Superior temporal gyrus (tissue), 1 donor: ENCODE data around the gene SERAC1.
"Not testable (repeated sequence)": the region's sequence is repeated elsewhere in the genome, so short reads cannot be mapped to it uniquely, and the experiment has no call there.

Source experiments
- DNase-seq: peaks from one replicate; pipeline ENCODE4 v3.0.0-alpha.2; 2016; ENCODE audit errors: extremely low spot score

SERAC1 gene

GRCh38 chr6:158174514-158174913 lies 6.5 kb upstream of the SERAC1 start:
- DNase-seq, result no peak

GRCh38 chr6:158174024-158174423 lies 6.0 kb upstream of the SERAC1 start:
- DNase-seq, result no peak

GRCh38 chr6:158172001-158172400 lies 3.9 kb upstream of the SERAC1 start:
- DNase-seq, result no peak

GRCh38 chr6:158170656-158171081 lies 2.6 kb upstream of the SERAC1 start:
- DNase-seq, result no peak

GRCh38 chr6:158169634-158170033 lies 1.6 kb upstream of the SERAC1 start:
- not testable (repeated sequence) for DNase-seq

GRCh38 chr6:158165919-158166416 lies 2.1 kb downstream of the SERAC1 start:
- no peak for DNase-seq

GRCh38 chr6:158164579-158165170 lies 3.4 kb downstream of the SERAC1 start:
- DNase-seq, result no peak

GRCh38 chr6:158161566-158162254 lies 6.4 kb downstream of the SERAC1 start:
- DNase-seq, result no peak

- no peak for DNase-seq
Observed at GRCh38 chr6:158160932-158161539, 7.0 kb downstream of the SERAC1 start.

GRCh38 chr6:158158748-158159147 lies 9.3 kb downstream of the SERAC1 start:
- no peak for DNase-seq

- DNase-seq, result no peak
Observed at GRCh38 chr6:158158123-158158522, 9.9 kb downstream of the SERAC1 start.

GRCh38 chr6:158157064-158157764 lies 10.8 kb downstream of the SERAC1 start:
- no peak for DNase-seq

GRCh38 chr6:158154816-158155215 lies 13.2 kb downstream of the SERAC1 start:
- DNase-seq, result no peak

GRCh38 chr6:158153576-158153975 lies 14.5 kb downstream of the SERAC1 start:
- no peak for DNase-seq

GRCh38 chr6:158152659-158153058 lies 15.4 kb downstream of the SERAC1 start:
- DNase-seq, result no peak

GRCh38 chr6:158152025-158152424 lies 16.0 kb downstream of the SERAC1 start:
- not testable (repeated sequence) for DNase-seq

GRCh38 chr6:158150701-158151100 lies 17.4 kb downstream of the SERAC1 start:
- no peak for DNase-seq

- DNase-seq, result peak; percentile 44
Observed at GRCh38 chr6:158149641-158150040, 18.4 kb downstream of the SERAC1 start.

- DNase-seq, result no peak
Observed at GRCh38 chr6:158143700-158144099, 24.4 kb downstream of the SERAC1 start.

- no peak for DNase-seq
Observed at GRCh38 chr6:158142789-158143188, 25.3 kb downstream of the SERAC1 start.

- DNase-seq, result no peak
Observed at GRCh38 chr6:158131926-158132325, 36.1 kb downstream of the SERAC1 start.

GRCh38 chr6:158125271-158125670 lies 42.8 kb downstream of the SERAC1 start:
- DNase-seq, result no peak
